Measurements from ENCODE around the gene TFF1.

The TFF1 gene

DNA sequence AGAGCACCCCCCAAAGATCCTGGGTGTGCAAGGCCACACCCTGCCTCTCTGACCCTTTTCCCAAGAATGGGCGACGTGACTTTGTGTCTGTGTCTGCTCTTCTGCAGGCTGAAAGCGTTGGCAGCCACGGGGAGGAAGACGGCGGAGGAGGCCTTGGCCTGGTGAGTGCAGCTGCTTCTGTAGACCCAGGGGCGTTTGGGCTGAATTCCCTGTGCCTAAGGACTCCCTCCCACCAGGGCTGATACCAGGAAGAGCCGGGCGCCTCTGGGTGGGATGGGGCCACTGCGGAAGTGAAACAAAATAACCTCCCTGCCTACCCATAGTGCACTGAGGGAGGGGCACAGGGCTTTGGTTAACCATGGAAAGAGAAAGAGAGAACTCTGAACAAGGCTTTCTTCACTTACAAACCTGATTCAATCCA, 39.9 kb upstream of the TFF1 start:
- ChIA-PET POLR2A (no interaction called here), CTCF (no interaction called here)
- no peak for DNase-seq (ENCODE audit: extremely low spot score)
- TF ChIP-seq, protein P1, sequence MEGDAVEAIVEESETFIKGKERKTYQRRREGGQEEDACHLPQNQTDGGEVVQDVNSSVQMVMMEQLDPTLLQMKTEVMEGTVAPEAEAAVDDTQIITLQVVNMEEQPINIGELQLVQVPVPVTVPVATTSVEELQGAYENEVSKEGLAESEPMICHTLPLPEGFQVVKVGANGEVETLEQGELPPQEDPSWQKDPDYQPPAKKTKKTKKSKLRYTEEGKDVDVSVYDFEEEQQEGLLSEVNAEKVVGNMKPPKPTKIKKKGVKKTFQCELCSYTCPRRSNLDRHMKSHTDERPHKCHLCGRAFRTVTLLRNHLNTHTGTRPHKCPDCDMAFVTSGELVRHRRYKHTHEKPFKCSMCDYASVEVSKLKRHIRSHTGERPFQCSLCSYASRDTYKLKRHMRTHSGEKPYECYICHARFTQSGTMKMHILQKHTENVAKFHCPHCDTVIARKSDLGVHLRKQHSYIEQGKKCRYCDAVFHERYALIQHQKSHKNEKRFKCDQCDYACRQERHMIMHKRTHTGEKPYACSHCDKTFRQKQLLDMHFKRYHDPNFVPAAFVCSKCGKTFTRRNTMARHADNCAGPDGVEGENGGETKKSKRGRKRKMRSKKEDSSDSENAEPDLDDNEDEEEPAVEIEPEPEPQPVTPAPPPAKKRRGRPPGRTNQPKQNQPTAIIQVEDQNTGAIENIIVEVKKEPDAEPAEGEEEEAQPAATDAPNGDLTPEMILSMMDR (IDR thresholded peaks at IDR 0.05; ENCODE audit: control extremely low read depth, extremely low read depth, low read depth, missing control alignments) = no peak

- TF ChIP-seq, protein P1 (IDR thresholded peaks at IDR 0.05; ENCODE audit: control extremely low read depth, extremely low read depth, low read depth, missing control alignments) = no peak
- ChIA-PET CTCF (interaction anchor here (1.0 to 2.4 kb wide), 5 partner anchors 8 to 107 kb away, joined by 3 to 12 read pairs (median 4); no protein-coding TSS in a partner anchor), POLR2A (no interaction called here)
- DNase-seq (ENCODE audit: extremely low spot score) = no peak
These were observed 39.0 kb upstream of the TFF1 start for GRCh38 chr21:42405064-42406013.

- ChIA-PET POLR2A (no interaction called here), CTCF (interaction anchor here (1.0 to 2.4 kb wide), 7 partner anchors 9 to 108 kb away, joined by 3 to 12 read pairs (median 4); no protein-coding TSS in a partner anchor)
- TF ChIP-seq, protein P1 (IDR thresholded peaks at IDR 0.05; ENCODE audit: control extremely low read depth, extremely low read depth, low read depth, missing control alignments) = no peak
- DNase-seq (ENCODE audit: extremely low spot score) = no peak
These were observed 38.2 kb upstream of the TFF1 start for GRCh38 chr21:42404539-42404938.

- CTCF ChIA-PET = interaction anchor here (0.7 to 2.4 kb wide), 8 partner anchors 9 to 94 kb away, joined by 3 to 12 read pairs (median 5); partner anchors contain the start of gene TMPRSS3
- POLR2A ChIA-PET = no interaction called here
- TF ChIP-seq, protein P1 (IDR thresholded peaks at IDR 0.05; ENCODE audit: control extremely low read depth, extremely low read depth, low read depth, missing control alignments) = no peak
- no peak for DNase-seq (ENCODE audit: extremely low spot score)
These were observed 37.4 kb upstream of the TFF1 start, which contains the start of gene UBASH3A for GRCh38 chr21:42403611-42404231. Gene UBASH3A (plus strand): TSS chr21:42403902. CDS start chr21:42403946, 44 bp downstream.

DNA sequence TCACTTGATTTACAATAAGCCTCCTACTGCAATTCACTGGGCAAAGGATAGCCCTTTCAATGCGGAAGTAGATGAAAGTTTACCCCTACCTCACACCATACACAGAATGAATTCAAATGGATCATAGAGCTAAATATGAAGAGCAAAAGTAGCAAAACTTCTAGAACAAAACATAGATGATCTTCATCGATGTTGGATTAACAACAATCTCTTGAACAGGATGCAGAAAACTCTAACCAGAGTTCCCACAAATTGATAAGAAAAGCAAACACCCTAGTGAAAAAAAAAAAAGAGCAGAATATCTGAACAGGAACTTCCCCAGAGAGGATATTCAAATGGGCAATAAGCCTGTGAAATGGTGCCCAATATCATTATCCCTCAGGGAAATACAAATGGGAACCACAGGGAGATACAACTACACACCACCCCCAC, 35.5 kb upstream of the TFF1 start:
- ChIA-PET POLR2A (no interaction called here), CTCF (interaction anchor here (1.9 to 2.1 kb wide), 2 partner anchors 28 to 41 kb away, joined by 5 read pairs; no protein-coding TSS in a partner anchor)
- TF ChIP-seq, protein P1 (IDR thresholded peaks at IDR 0.05; ENCODE audit: control extremely low read depth, extremely low read depth, low read depth, missing control alignments) = no peak
- DNase-seq (ENCODE audit: extremely low spot score) = no peak

GRCh38 chr21:42401154-42401553, 34.8 kb upstream of the TFF1 start:
- DNase-seq (ENCODE audit: extremely low spot score) = no peak
- TF ChIP-seq, protein P1 (IDR thresholded peaks at IDR 0.05; ENCODE audit: control extremely low read depth, extremely low read depth, low read depth, missing control alignments) = no peak
- POLR2A ChIA-PET = no interaction called here
- CTCF ChIA-PET = interaction anchor here (1.0 kb wide), 1 partner anchor 50 kb away, joined by 3 read pairs; no protein-coding TSS in a partner anchor
